ENCODE results near the gene RASGRP4. TPM values are rescaled to one million over a fixed set of nuclear protein-coding genes. Genes with fewer than 3 reads are reported as not detected.

Gene RASGRP4
- total RNA-seq, 1 experiment from 2014 or later = not detected

- Histone ChIP-seq H3K36me3 (ENCODE audit: control insufficient read depth, insufficient read depth, low read length) (peaks cover 12% of the 10 kb centered on the region), H3K27ac (ENCODE audit: low read length) (no peak overlapping the region), H3K27me3 (ENCODE audit: control insufficient read depth, insufficient read depth, low read length) (no peaks in the 10 kb centered on the region), H3K9me3 (ENCODE audit: control insufficient read depth, insufficient read depth, low read depth, low read length) (no peaks in the 10 kb centered on the region), H3K4me1 (ENCODE audit: control insufficient read depth, insufficient read depth, low read length) (peaks cover 10% of the 10 kb centered on the region), H3K4me3 (ENCODE audit: low read depth in 2 of 2, low read length in 2 of 2) (no peak overlapping the region)
- in situ Hi-C loops (cut with HindIII; ENCODE audit: low pct_unique_long_range_greater_than_20kb, low sequenced_read_pairs) (no loop called here), intact Hi-C loops (cut with micrococcal nuclease; ENCODE audit: unreplicated experiment) (no loop called here)
- ChIA-PET CTCF (no interaction called here), POLR2A (no interaction called here)
- DNase-seq (ENCODE audit: low read depth, low spot score) = no peak
- ATAC-seq = no peak
- no peak for TF ChIP-seq CTCF (IDR thresholded peaks at IDR 0.05)
- TF ChIP-seq TCF7L2 (IDR thresholded peaks at IDR 0.05; ENCODE audit: low read depth, low read length) = no peak
- TF ChIP-seq REST (IDR thresholded peaks at IDR 0.05; ENCODE audit: insufficient read depth in 1 of 2, low read depth in 2 of 2, low read length in 1 of 2) = no peak
- TF ChIP-seq POLR2AphosphoS5 (IDR thresholded peaks at IDR 0.05; ENCODE audit: low read depth, low read length) = no peak
- no peak for TF ChIP-seq SIN3A (IDR thresholded peaks at IDR 0.05; ENCODE audit: borderline replicate concordance, insufficient read depth, low read depth, low read length)
- no TSS peak for BruUV-seq (replicated peaks)
These were observed 40.2 kb downstream of the RASGRP4 start for GRCh38 chr19:38385804-38386257.

GRCh38 chr19:38385057-38385803, 40.8 kb downstream of the RASGRP4 start:
- ChIA-PET POLR2A (interaction anchor here (0.6 to 1.4 kb wide), 2 partner anchors 11 to 22 kb away, joined by 3 to 5 read pairs; partner anchors contain the start of gene PSMD8), CTCF (interaction anchor here (0.6 to 1.6 kb wide), 5 partner anchors 11 to 248 kb away, joined by 3 to 7 read pairs (median 5); partner anchors contain the start of gene PSMD8)
- peaks cover 10% of the 10 kb centered on the region for H3K4me1 ChIP-seq (ENCODE audit: control insufficient read depth, insufficient read depth, low read length)
- no peak overlapping the region for H3K4me3 ChIP-seq (ENCODE audit: low read depth in 2 of 2, low read length in 2 of 2)
- H3K36me3 ChIP-seq (ENCODE audit: control insufficient read depth, insufficient read depth, low read length) = peaks cover 18% of the 10 kb centered on the region
- no peaks in the 10 kb centered on the region for H3K27me3 ChIP-seq (ENCODE audit: control insufficient read depth, insufficient read depth, low read length)
- no TSS peak for BruUV-seq (replicated peaks)
- no peak overlapping the region for H3K27ac ChIP-seq (ENCODE audit: low read length)
- ATAC-seq (no peak), DNase-seq (ENCODE audit: low read depth, low spot score) (no peak)
- intact Hi-C loops (cut with micrococcal nuclease; ENCODE audit: unreplicated experiment) = no loop called here
- TF ChIP-seq TCF7L2 (IDR thresholded peaks at IDR 0.05; ENCODE audit: low read depth, low read length) (no peak), CTCF (IDR thresholded peaks at IDR 0.05) (no peak; the same call in 1 of the 2 replicates), REST (IDR thresholded peaks at IDR 0.05; ENCODE audit: insufficient read depth in 1 of 2, low read depth in 2 of 2, low read length in 1 of 2) (no peak), POLR2AphosphoS5 (IDR thresholded peaks at IDR 0.05; ENCODE audit: low read depth, low read length) (peak; percentile 8; the same call in 1 of the 2 replicates), SIN3A (IDR thresholded peaks at IDR 0.05; ENCODE audit: borderline replicate concordance, insufficient read depth, low read depth, low read length) (no peak)
- in situ Hi-C loops (cut with HindIII; ENCODE audit: low pct_unique_long_range_greater_than_20kb, low sequenced_read_pairs) = no loop called here
- no peaks in the 10 kb centered on the region for H3K9me3 ChIP-seq (ENCODE audit: control insufficient read depth, insufficient read depth, low read depth, low read length)
